Endothelial cell of umbilical vein (primary cell): ENCODE measurements around the gene ACBD3. TPM values are rescaled to one million over a fixed set of nuclear protein-coding genes. Genes with fewer than 3 reads are reported as not detected.

Experiments used
- BruUV-seq: library from RNA; stranded (reverse); fragments of 400-500 nt; replicated peaks from 2 replicates; lab custom pipeline; 2021; lab: Mats Ljungman, UMichigan
- CTCF ChIA-PET: fragments of 300-600, 350-600 bp; sonication (Branson Sonifier 250); formaldehyde crosslinking; loops from one replicate; lab custom pipeline; 2021; ENCODE audit warnings: antibody characterized with exemption, inconsistent platforms; lab: Charles Lee
- POLR2A ChIA-PET: fragments of 300-600, 350-600 bp; sonication (Branson Sonifier 250); formaldehyde crosslinking; loops from one replicate; lab custom pipeline; 2021; ENCODE audit warnings: antibody characterized with exemption, inconsistent platforms; lab: Charles Lee
- DNase-seq: peaks from one replicate; pipeline ENCODE4 v3.0.0-alpha.2; 2011; ENCODE audit warnings: low read depth, low spot score
- FAIRE-seq: peaks from 2 replicates; lab custom pipeline; 2011; peaks lifted over from hg19 to GRCh38; lab: Jason Lieb, UNC
- H2AFZ ChIP-seq: 2 replicates; pipeline ENCODE4 v1.6.0; 2012; ENCODE audit warnings: low read depth, low read length, control low read depth, inconsistent platforms
- H3K27ac ChIP-seq: 2 replicates; pipeline ENCODE4 v1.5.1; 2011; ENCODE audit warnings: low read depth, mild to moderate bottlenecking, control low read depth, low read length, moderate library complexity; ENCODE audit not compliant: insufficient read depth
- H3K27me3 ChIP-seq, 2 experiments: 2 replicates each; pipeline versions ENCODE4 v1.6.0 to v1.6.1; 2011; ENCODE audit warnings: low read length in 2 of 2, mixed read lengths in 1 of 2; ENCODE audit not compliant: control insufficient read depth in 2 of 2, insufficient read depth in 2 of 2
- H3K36me3 ChIP-seq, 2 experiments: 2 replicates in 1 of 2; 3 replicates in 1 of 2; pipeline ENCODE4 v1.5.1; 2011; ENCODE audit warnings: low read length in 2 of 2, mild to moderate bottlenecking in 1 of 2, moderate library complexity in 1 of 2; ENCODE audit not compliant: control insufficient read depth in 2 of 2, insufficient read depth in 2 of 2; ENCODE audit errors: extremely low read depth in 1 of 2
- H3K4me1 ChIP-seq: 3 replicates; pipeline ENCODE4 v1.5.1; 2011; ENCODE audit warnings: mild to moderate bottlenecking, low read length; ENCODE audit not compliant: control insufficient read depth, insufficient read depth; ENCODE audit errors: extremely low read depth
- H3K4me2 ChIP-seq: 2 replicates; pipeline ENCODE4 v1.6.1; 2011; ENCODE audit warnings: low read length, control low read depth, mixed read lengths; ENCODE audit not compliant: insufficient read depth
- H3K4me3 ChIP-seq, 3 experiments: fragments of 200-600 bp in 1 of 3; sonication (generic), shearing (Covaris generic) in 1 of 3; replicated peaks in 1 of 3; 2 replicates each; pipeline ENCODE4 v1.5.1; 2011 to 2016; ENCODE audit warnings: control low read depth in 3 of 3, low read length in 3 of 3, mild to moderate bottlenecking in 2 of 3, inconsistent platforms in 1 of 3, low read depth in 1 of 3, moderate library complexity in 1 of 3; ENCODE audit not compliant: insufficient read depth in 1 of 3
- H3K79me2 ChIP-seq: 2 replicates; pipeline ENCODE4 v1.6.0; 2012; ENCODE audit warnings: low read length, inconsistent platforms; ENCODE audit not compliant: control insufficient read depth, insufficient read depth
- H3K9ac ChIP-seq: replicated peaks from 2 replicates; pipeline ENCODE3; 2011; ENCODE audit warnings: low read length, control low read depth; ENCODE audit not compliant: insufficient read depth; ENCODE audit errors: extremely low read depth
- H3K9me1 ChIP-seq: replicated peaks from 3 replicates; pipeline ENCODE4 v1.6.0; 2011; ENCODE audit warnings: mild to moderate bottlenecking, low read length; ENCODE audit not compliant: control insufficient read depth, insufficient read depth; ENCODE audit errors: extremely low read depth
- H3K9me3 ChIP-seq: replicated peaks from 2 replicates; pipeline ENCODE4 v1.5.1; 2012; ENCODE audit warnings: low read length, inconsistent platforms; ENCODE audit not compliant: control insufficient read depth, insufficient read depth
- H4K20me1 ChIP-seq: replicated peaks from 2 replicates; pipeline ENCODE3; 2011; ENCODE audit warnings: mild to moderate bottlenecking, low read length; ENCODE audit not compliant: control insufficient read depth, insufficient read depth; ENCODE audit errors: extremely low read depth
- EZH2 ChIP-seq: IDR thresholded peaks from 2 replicates; pipeline ENCODE4 v1.6.1; 2012; ENCODE audit warnings: borderline replicate concordance, low read depth, mild to moderate bottlenecking, moderate library complexity, low read length, inconsistent platforms; ENCODE audit not compliant: severe bottlenecking
- FOS ChIP-seq: IDR thresholded peaks from 2 replicates; pipeline ENCODE4 v1.6.1; 2011; ENCODE audit warnings: mild to moderate bottlenecking, low read length, moderate library complexity, borderline replicate concordance; ENCODE audit not compliant: insufficient read depth
- GATA2 ChIP-seq: IDR thresholded peaks from 2 replicates; pipeline ENCODE4 v1.7.0; 2011; ENCODE audit warnings: low read depth, mild to moderate bottlenecking, moderate library complexity, mixed read lengths, low read length; ENCODE audit not compliant: insufficient read length, insufficient read depth
- JUN ChIP-seq: IDR thresholded peaks from 2 replicates; pipeline ENCODE4 v1.6.1; 2011; ENCODE audit warnings: borderline replicate concordance, low read depth; ENCODE audit not compliant: insufficient read length, insufficient read depth
- MYC ChIP-seq: IDR thresholded peaks from one replicate; pipeline ENCODE4 v1.6.1; 2011; ENCODE audit warnings: mild to moderate bottlenecking, low read depth, low read length
- POLR2A ChIP-seq: IDR thresholded peaks from 2 replicates; pipeline ENCODE4 v1.6.1; 2012; ENCODE audit warnings: low read depth, mild to moderate bottlenecking, control low read depth, low read length
- POLR2AphosphoS5 ChIP-seq: IDR thresholded peaks from 2 replicates; pipeline ENCODE4 v1.6.1; 2012; ENCODE audit warnings: low read depth, mild to moderate bottlenecking, control low read depth, low read length, moderate library complexity; ENCODE audit not compliant: insufficient read depth
- dilution Hi-C: fragments of 300-500 bp; cut with MboI; formaldehyde crosslinking; loops from one replicate; pipeline ENCODE4 v1.15.0; 2019; ENCODE audit warnings: low sequenced_read_pairs; ENCODE audit not compliant: extremely low pct_ligation_motif_present
- intact Hi-C: fragments of 100-400 bp; cut with micrococcal nuclease; formaldehyde crosslinking; loops from one replicate; pipeline ENCODE4 v1.10.0; 2022
- polyA plus RNA-seq, 4 experiments: library from polyadenylated mRNA; depleted of rRNA in 3 of 4; stranded (reverse) in 3 of 4; unstranded in 1 of 4; fragments of >200 nt; gene quantifications; 2 replicates each; pipeline versions ENCODE4 v1.2.1 to v1.2.3, GENCODE V29; 2011 to 2012; ENCODE audit warnings: missing spikeins in 1 of 4
- total RNA-seq: library from RNA; stranded (reverse); gene quantifications from 2 replicates; pipeline ENCODE4 v1.2.3, GENCODE V29; 2021
- TF ChIP-seq, protein P1 (sequence below): IDR thresholded peaks from 2 replicates; pipeline ENCODE4 v1.6.1; 2011; ENCODE audit not compliant: insufficient read depth, insufficient read length
- TF ChIP-seq, protein P2 (sequence below), 2 donors: IDR thresholded peaks; 1 replicate in 1 of 2; 2 replicates in 1 of 2; pipeline ENCODE4 v1.5.1; 2011; ENCODE audit warnings: low read length in 2 of 2, mild to moderate bottlenecking in 2 of 2, moderate library complexity in 2 of 2, control low read depth in 1 of 2, inconsistent platforms in 1 of 2, low read depth in 1 of 2; ENCODE audit not compliant: insufficient read depth in 1 of 2; ENCODE audit errors: extremely low read depth in 1 of 2

The ACBD3 gene
- total and polyA plus RNA-seq, 2 donors (not counting 3 experiments of a cell fraction or from before 2014, with no cell fraction given), result 12.3 to 36.4 TPM

DNA sequence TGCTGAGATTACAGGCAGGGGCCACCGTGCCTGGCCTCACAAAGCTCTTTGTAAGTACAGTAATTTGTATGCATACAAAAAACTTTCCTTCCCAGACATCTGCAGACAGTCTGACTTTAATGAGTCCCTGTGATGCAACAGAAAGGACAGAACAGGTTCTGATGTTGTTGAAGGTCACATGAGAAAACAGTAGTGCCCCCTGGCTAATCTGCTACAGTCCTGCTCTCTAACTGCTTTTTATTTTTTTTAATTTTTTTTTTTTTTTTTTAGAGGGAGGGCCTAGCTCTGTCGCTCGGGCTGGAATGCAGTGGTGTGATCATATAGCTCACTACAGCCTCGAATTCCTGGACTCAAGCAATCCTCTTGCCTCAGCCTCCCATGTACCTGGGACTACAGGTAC lies 36.7 kb downstream of the ACBD3 start:
- Histone ChIP-seq H3K4me1 (no peaks in the 10 kb centered on the region), H3K36me3 (peaks cover 17 to 23% of the 10 kb centered on the region in 2 experiments), H3K79me2 (no peaks in the 10 kb centered on the region), H2AFZ (no peak overlapping the region), H3K9me3 (no peaks in the 10 kb centered on the region), H3K9me1 (peaks cover 2% of the 10 kb centered on the region), H3K27ac (no peak overlapping the region), H3K4me2 (no peak overlapping the region), H3K4me3 (no peak overlapping the region), H3K27me3 (no peaks in the 10 kb centered on the region), H4K20me1 (no peaks in the 10 kb centered on the region), H3K9ac (no peak overlapping the region)
- ChIA-PET CTCF (interaction anchor here (1.0 to 3.3 kb wide), 5 partner anchors 11 to 48 kb away, joined by 3 to 21 read pairs (median 5); no protein-coding TSS in a partner anchor), POLR2A (no interaction called here)
- BruUV-seq, result no TSS peak
- TF ChIP-seq MYC, result no peak
- TF ChIP-seq FOS, result no peak
- no peak for TF ChIP-seq JUN
- no peak for TF ChIP-seq GATA2
- no peak for TF ChIP-seq EZH2
- no peak for TF ChIP-seq POLR2AphosphoS5
- intact Hi-C loops, result no loop called here
- dilution Hi-C loops, result no loop called here
- DNase-seq, result no peak
- FAIRE-seq, result no peak

DNA sequence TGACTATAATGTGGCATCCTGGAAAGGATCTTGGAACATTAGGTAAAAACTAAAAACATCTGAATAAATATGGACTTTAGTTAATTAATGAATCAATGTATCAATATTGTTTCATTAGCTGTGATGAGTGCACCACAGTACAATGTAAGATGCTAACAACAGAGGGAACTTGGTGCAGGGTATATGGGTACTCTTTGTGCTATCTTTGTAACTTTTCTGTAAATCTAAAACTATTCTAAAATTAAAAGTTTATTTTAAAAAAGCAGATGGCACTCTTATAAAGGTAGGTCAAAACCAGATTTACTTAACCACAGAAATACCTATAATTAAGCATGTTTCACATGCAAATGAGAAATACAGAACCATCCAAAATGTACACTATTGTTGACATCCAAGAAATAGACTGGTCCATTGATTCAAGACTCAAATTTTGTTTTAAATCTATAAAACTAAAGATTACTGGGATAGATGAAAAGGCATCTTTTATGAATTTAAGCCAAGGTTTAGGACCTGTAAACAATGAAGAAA lies 38.4 kb downstream of the ACBD3 start:
- intact Hi-C loops, result no loop called here
- DNase-seq (no peak), FAIRE-seq (no peak)
- no peak overlapping the region for H3K4me2 ChIP-seq
- no peaks in the 10 kb centered on the region for H3K4me1 ChIP-seq
- H4K20me1 ChIP-seq, result no peaks in the 10 kb centered on the region
- no peaks in the 10 kb centered on the region for H3K9me3 ChIP-seq
- peaks cover 14 to 19% of the 10 kb centered on the region in 2 experiments for H3K36me3 ChIP-seq
- BruUV-seq, result no TSS peak
- peaks cover 2% of the 10 kb centered on the region for H3K9me1 ChIP-seq
- ChIA-PET POLR2A (no interaction called here), CTCF (interaction anchor here (1.5 to 3.3 kb wide), 3 partner anchors 22 to 83 kb away, joined by 3 to 21 read pairs (median 6); no protein-coding TSS in a partner anchor)
- no peak for TF ChIP-seq MYC
- TF ChIP-seq JUN, result no peak
- TF ChIP-seq FOS, result no peak
- TF ChIP-seq, protein P1, sequence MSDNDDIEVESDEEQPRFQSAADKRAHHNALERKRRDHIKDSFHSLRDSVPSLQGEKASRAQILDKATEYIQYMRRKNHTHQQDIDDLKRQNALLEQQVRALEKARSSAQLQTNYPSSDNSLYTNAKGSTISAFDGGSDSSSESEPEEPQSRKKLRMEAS, result no peak
- TF ChIP-seq, protein P2, sequence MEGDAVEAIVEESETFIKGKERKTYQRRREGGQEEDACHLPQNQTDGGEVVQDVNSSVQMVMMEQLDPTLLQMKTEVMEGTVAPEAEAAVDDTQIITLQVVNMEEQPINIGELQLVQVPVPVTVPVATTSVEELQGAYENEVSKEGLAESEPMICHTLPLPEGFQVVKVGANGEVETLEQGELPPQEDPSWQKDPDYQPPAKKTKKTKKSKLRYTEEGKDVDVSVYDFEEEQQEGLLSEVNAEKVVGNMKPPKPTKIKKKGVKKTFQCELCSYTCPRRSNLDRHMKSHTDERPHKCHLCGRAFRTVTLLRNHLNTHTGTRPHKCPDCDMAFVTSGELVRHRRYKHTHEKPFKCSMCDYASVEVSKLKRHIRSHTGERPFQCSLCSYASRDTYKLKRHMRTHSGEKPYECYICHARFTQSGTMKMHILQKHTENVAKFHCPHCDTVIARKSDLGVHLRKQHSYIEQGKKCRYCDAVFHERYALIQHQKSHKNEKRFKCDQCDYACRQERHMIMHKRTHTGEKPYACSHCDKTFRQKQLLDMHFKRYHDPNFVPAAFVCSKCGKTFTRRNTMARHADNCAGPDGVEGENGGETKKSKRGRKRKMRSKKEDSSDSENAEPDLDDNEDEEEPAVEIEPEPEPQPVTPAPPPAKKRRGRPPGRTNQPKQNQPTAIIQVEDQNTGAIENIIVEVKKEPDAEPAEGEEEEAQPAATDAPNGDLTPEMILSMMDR (IDR thresholded peaks at IDR 0.05; ENCODE audit: extremely low read depth in 1 of 2, insufficient read depth in 1 of 2, low read depth in 1 of 2, low read length in 2 of 2), result no peak
- no peak for TF ChIP-seq POLR2A
- no peak for TF ChIP-seq GATA2
- TF ChIP-seq EZH2, result no peak
- TF ChIP-seq POLR2AphosphoS5, result no peak
- H3K27me3 ChIP-seq, result no peaks in the 10 kb centered on the region
- no peak overlapping the region for H3K4me3 ChIP-seq
- H3K79me2 ChIP-seq, result no peaks in the 10 kb centered on the region
- H3K27ac ChIP-seq, result no peak overlapping the region
- no peak overlapping the region for H2AFZ ChIP-seq
- H3K9ac ChIP-seq, result no peak overlapping the region
- dilution Hi-C loops, result no loop called here
